Measurements from ENCODE around the gene HDAC10. TPM values are rescaled to one million over a fixed set of nuclear protein-coding genes. Genes with fewer than 3 reads are reported as not detected.

Gene HDAC10
- total RNA-seq, 1 experiment from 2014 or later, result 52.9 TPM

DNA sequence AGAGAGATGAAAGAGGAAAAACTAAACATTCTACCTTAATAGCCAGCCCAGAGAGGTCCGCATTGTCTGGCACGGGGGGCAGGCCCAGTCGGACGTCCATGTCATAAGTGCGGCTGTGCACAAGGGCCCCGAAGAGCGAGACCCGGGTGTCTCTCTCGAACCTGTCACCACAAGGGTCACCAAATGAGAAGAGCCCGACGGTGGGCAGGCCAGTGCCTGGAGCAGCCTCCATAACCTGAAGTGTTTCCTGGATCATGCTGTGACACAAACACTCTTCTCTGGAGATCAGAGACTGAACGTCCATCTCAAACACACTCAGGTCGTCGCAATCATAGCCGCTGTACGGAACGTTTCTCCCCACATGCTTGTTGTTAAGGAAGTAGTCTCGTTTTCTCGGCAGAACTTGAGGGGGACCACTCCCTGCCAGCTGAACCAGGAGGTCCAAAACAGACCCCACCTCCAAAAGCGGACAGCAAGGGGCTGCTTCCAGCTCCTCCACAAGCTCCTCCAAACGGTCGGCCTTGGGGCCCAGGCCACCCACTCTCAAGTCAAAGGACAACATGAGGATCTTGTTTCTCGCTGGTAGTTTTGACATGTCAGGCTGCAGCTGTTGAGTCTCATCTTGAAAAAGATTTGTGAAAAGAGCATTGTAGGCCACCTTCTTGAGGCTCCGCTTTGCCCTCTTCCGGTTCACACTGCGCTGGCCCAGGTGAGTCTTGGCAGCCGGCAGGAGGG, 7.2 kb downstream of the HDAC10 start:
- peak overlapping the region; percentile 83 for H3K27ac Mint-ChIP-seq (ENCODE audit: unreplicated experiment)
- peaks cover 11% of the 10 kb centered on the region for H3K4me1 Mint-ChIP-seq (ENCODE audit: low read depth, unreplicated experiment)
- CTCF ChIA-PET, result no interaction called here
- TF ChIP-seq, protein P1, sequence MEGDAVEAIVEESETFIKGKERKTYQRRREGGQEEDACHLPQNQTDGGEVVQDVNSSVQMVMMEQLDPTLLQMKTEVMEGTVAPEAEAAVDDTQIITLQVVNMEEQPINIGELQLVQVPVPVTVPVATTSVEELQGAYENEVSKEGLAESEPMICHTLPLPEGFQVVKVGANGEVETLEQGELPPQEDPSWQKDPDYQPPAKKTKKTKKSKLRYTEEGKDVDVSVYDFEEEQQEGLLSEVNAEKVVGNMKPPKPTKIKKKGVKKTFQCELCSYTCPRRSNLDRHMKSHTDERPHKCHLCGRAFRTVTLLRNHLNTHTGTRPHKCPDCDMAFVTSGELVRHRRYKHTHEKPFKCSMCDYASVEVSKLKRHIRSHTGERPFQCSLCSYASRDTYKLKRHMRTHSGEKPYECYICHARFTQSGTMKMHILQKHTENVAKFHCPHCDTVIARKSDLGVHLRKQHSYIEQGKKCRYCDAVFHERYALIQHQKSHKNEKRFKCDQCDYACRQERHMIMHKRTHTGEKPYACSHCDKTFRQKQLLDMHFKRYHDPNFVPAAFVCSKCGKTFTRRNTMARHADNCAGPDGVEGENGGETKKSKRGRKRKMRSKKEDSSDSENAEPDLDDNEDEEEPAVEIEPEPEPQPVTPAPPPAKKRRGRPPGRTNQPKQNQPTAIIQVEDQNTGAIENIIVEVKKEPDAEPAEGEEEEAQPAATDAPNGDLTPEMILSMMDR (IDR thresholded peaks at IDR 0.05; ENCODE audit: unreplicated experiment), result no peak
- peaks cover 77% of the 10 kb centered on the region for H3K36me3 Mint-ChIP-seq (ENCODE audit: insufficient read depth, unreplicated experiment)
- H3K4me3 Mint-ChIP-seq (ENCODE audit: low read depth, unreplicated experiment), result peak overlapping the region; percentile 78
- no peaks in the 10 kb centered on the region for H3K9me3 Mint-ChIP-seq (ENCODE audit: low read depth, unreplicated experiment)
- DNase-seq, result no peak
- BruUV-seq (replicated peaks), result no TSS peak
- H3K27me3 Mint-ChIP-seq (ENCODE audit: unreplicated experiment), result no peaks in the 10 kb centered on the region
- intact Hi-C loops (cut with micrococcal nuclease; ENCODE audit: unreplicated experiment), result no loop called here

DNA sequence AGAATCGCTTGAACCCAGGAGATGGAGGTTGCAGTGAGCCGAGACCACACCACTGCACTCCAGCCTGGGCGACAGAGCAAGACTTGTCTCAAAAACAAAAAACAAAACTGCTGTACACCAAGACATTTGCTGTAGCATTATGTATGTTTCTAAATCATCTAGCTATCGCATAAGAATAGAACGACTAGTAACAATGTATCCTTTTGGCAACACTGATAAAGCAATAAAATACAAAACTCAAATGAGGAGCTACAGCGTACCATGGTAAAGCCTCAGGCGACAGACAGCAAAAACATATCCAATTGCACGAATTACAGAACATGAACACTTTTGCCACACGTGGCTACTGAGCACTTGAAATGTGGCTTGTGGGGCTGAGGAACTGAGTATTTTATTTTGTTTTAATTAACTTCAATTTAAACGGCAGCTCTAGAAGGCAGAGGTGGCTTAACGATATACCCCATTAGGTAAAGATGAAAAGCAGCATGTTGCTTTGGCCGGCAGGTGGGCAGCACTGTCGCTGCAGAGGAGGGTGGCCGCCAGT, 8.6 kb downstream of the HDAC10 start:
- peaks cover 11% of the 10 kb centered on the region for H3K4me1 Mint-ChIP-seq (ENCODE audit: low read depth, unreplicated experiment)
- intact Hi-C loops (cut with micrococcal nuclease; ENCODE audit: unreplicated experiment), result no loop called here
- peak overlapping the region; percentile 78 for H3K4me3 Mint-ChIP-seq (ENCODE audit: low read depth, unreplicated experiment)
- H3K27ac Mint-ChIP-seq (ENCODE audit: unreplicated experiment), result no peak overlapping the region
- peaks cover 75% of the 10 kb centered on the region for H3K36me3 Mint-ChIP-seq (ENCODE audit: insufficient read depth, unreplicated experiment)
- H3K9me3 Mint-ChIP-seq (ENCODE audit: low read depth, unreplicated experiment), result no peaks in the 10 kb centered on the region
- TF ChIP-seq, protein P1 (IDR thresholded peaks at IDR 0.05; ENCODE audit: unreplicated experiment), result no peak
- CTCF ChIA-PET, result interaction anchor here (0.7 kb wide), 1 partner anchor 100 kb away, joined by 3 read pairs; no protein-coding TSS in a partner anchor
- BruUV-seq (replicated peaks), result no TSS peak
- DNase-seq, result no peak
- no peaks in the 10 kb centered on the region for H3K27me3 Mint-ChIP-seq (ENCODE audit: unreplicated experiment)

DNA sequence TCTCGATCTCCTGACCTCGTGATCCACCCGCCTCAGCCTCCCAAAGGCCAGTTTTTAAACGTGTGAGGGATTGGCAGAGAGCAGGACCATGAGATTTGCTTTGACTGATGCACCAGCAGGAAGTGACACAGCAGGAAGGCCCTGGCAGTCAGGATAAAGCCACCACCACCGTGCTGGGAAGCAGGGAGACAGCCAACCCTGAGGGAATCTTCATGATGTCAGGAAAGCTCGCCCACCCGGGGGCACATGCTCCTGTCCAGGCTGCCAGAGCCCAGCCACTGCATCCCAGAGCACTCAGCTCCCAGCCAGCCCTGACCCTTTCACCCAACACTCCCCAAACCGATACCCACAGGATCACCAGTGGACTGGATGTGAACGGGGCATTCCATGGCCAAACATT, 12.3 kb downstream of the HDAC10 start:
- intact Hi-C loops (cut with micrococcal nuclease; ENCODE audit: unreplicated experiment), result no loop called here
- no peak overlapping the region for H3K27ac Mint-ChIP-seq (ENCODE audit: unreplicated experiment)
- CTCF ChIA-PET, result no interaction called here
- BruUV-seq (replicated peaks), result no TSS peak
- H3K36me3 Mint-ChIP-seq (ENCODE audit: insufficient read depth, unreplicated experiment), result peaks cover 51% of the 10 kb centered on the region
- no peaks in the 10 kb centered on the region for H3K9me3 Mint-ChIP-seq (ENCODE audit: low read depth, unreplicated experiment)
- H3K27me3 Mint-ChIP-seq (ENCODE audit: unreplicated experiment), result no peaks in the 10 kb centered on the region
- peaks cover 11% of the 10 kb centered on the region for H3K4me1 Mint-ChIP-seq (ENCODE audit: low read depth, unreplicated experiment)
- DNase-seq, result no peak
- no peak overlapping the region for H3K4me3 Mint-ChIP-seq (ENCODE audit: low read depth, unreplicated experiment)
- TF ChIP-seq, protein P1 (IDR thresholded peaks at IDR 0.05; ENCODE audit: unreplicated experiment), result no peak

DNA sequence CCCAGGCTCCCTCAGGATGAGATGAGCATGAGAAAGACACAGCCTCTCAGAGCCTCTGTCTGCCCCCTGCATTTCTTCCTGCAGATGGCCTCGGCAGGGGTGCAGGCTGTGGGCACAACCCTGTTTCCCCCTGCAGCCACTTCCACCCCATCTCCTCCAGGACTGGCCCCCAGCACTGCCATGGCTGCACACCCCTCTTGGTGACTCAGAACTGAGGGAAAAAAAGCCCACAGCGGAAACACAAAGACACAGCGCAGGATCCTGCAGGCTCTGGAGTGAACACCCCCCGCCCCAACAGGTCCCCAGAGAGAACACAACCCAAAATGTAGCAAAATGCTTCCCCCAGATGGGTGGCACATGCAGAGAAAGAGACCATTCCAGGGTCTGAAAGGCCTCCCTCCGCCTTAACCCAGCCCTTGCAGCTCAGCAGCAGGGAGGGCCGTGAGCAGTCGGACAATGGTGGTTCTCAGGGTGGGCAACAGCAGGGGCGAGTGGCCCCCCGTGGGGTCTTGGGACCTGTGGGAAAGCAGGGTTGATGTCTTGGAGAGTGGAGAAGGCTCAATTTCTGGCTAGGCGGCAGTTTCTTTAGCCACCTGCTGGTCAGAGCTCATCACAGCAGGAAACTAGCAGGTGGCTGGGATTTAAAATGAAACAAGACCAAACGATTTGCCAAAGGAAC, 14.2 kb downstream of the HDAC10 start:
- intact Hi-C loops (cut with micrococcal nuclease; ENCODE audit: unreplicated experiment), result no loop called here
- no TSS peak for BruUV-seq (replicated peaks)
- CTCF ChIA-PET, result interaction anchor here (1.2 kb wide), 1 partner anchor 88 kb away, joined by 4 read pairs; no protein-coding TSS in a partner anchor
- Mint-ChIP-seq H3K9me3 (ENCODE audit: low read depth, unreplicated experiment) (no peaks in the 10 kb centered on the region), H3K4me3 (ENCODE audit: low read depth, unreplicated experiment) (no peak overlapping the region), H3K4me1 (ENCODE audit: low read depth, unreplicated experiment) (peaks cover 8% of the 10 kb centered on the region), H3K27me3 (ENCODE audit: unreplicated experiment) (no peaks in the 10 kb centered on the region), H3K36me3 (ENCODE audit: insufficient read depth, unreplicated experiment) (peaks cover 49% of the 10 kb centered on the region), H3K27ac (ENCODE audit: unreplicated experiment) (no peak overlapping the region)
- DNase-seq, result peak; percentile 36
- TF ChIP-seq, protein P1 (IDR thresholded peaks at IDR 0.05; ENCODE audit: unreplicated experiment), result peak; percentile 62
